ENCODE measurements around the gene PPP1R8. TPM values are rescaled to one million over a fixed set of nuclear protein-coding genes. Genes with fewer than 3 reads are reported as not detected.

PPP1R8 gene
- total and polyA plus RNA-seq, 10 of the 15 experiments (the other 5 are each of a cell fraction or from before 2014, with no cell fraction given) = 10.2 to 77.0 (median 53.0) TPM

GRCh38 chr1:27806758-27807157 is 23.8 kb upstream of the PPP1R8 start:
- Histone ChIP-seq H4K20me1 (ENCODE audit: control insufficient read depth, insufficient read depth) (no peaks in the 10 kb centered on the region), H3K79me2 (ENCODE audit: control insufficient read depth, insufficient read depth, low read length) (no peaks in the 10 kb centered on the region), H2AFZ (ENCODE audit: control insufficient read depth, low read depth, low read length) (no peak overlapping the region), H3K9me3 (replicated peaks; ENCODE audit: control insufficient read depth, insufficient read depth, low read length) (no peaks in the 10 kb centered on the region), H3K4me3 (no peak overlapping the region), H3K4me2 (ENCODE audit: control insufficient read depth, insufficient read depth) (no peak overlapping the region), H3K27me3 (replicated peaks in 1 of 2; ENCODE audit: control insufficient read depth in 2 of 2, insufficient read depth in 2 of 2, low read length in 1 of 2) (no peaks in the 10 kb centered on the region), H3K27ac (ENCODE audit: control insufficient read depth, insufficient read depth) (no peak overlapping the region), H3K9ac (ENCODE audit: control insufficient read depth, insufficient read depth, low read length) (no peak overlapping the region), H3K4me1 (ENCODE audit: control insufficient read depth, insufficient read depth, low read length) (no peaks in the 10 kb centered on the region), H3K36me3 (ENCODE audit: control insufficient read depth in 2 of 2, insufficient read depth in 2 of 2, low read length in 1 of 2) (peaks cover 5 to 19% of the 10 kb centered on the region in 2 experiments)
- WGBS (ENCODE audit: insufficient coverage, insufficient replicate concordance, low lambda C conversion rate, missing lambda C conversion rate) = 97% methylated on average over 7 of the region's 7 CpGs
- SMC1A ChIA-PET (ENCODE audit: uncharacterized antibody, unreplicated experiment) = no interaction called here
- no peak for DNase-seq (ENCODE audit: low read depth, low spot score)
- in situ Hi-C loops (cut with MboI) = no loop called here
- POLR2A ChIA-PET = no interaction called here
- intact Hi-C loops (cut with micrococcal nuclease; ENCODE audit: unreplicated experiment) = no loop called here
- CTCF ChIA-PET = no interaction called here
- TF ChIP-seq POLR2AphosphoS5 (IDR thresholded peaks at IDR 0.05; ENCODE audit: low read length) (no peak), RCOR1 (conservative IDR thresholded peaks at IDR 0.05; ENCODE audit: low read depth, low read length) (no peak), CHD1 (IDR thresholded peaks at IDR 0.05; ENCODE audit: low read depth, low read length) (no peak), EP300 (IDR thresholded peaks at IDR 0.05; ENCODE audit: borderline replicate concordance in 1 of 2, control insufficient read depth in 1 of 2, low read depth in 2 of 2, low read length in 2 of 2) (no peak), RAD21 (IDR thresholded peaks at IDR 0.05; ENCODE audit: insufficient read depth, low read depth, low read length) (no peak), PBX3 (IDR thresholded peaks at IDR 0.05; ENCODE audit: insufficient replicate concordance, low read depth, low read length) (no peak), IRF4 (IDR thresholded peaks at IDR 0.05; ENCODE audit: low read depth, low read length) (no peak)
- RAD21 ChIA-PET (ENCODE audit: unreplicated experiment) = no interaction called here
- no TSS peak for BruUV-seq (replicated peaks)
- no peak for ATAC-seq
- FAIRE-seq = no peak

GRCh38 chr1:27807385-27807784 is 23.2 kb upstream of the PPP1R8 start:
- H2AFZ ChIP-seq (ENCODE audit: control insufficient read depth, low read depth, low read length) = no peak overlapping the region
- H3K4me3 ChIP-seq = no peak overlapping the region
- intact Hi-C loops (cut with micrococcal nuclease; ENCODE audit: unreplicated experiment) (no loop called here), in situ Hi-C loops (cut with MboI) (no loop called here)
- no peaks in the 10 kb centered on the region for H3K79me2 ChIP-seq (ENCODE audit: control insufficient read depth, insufficient read depth, low read length)
- no peak overlapping the region for H3K9ac ChIP-seq (ENCODE audit: control insufficient read depth, insufficient read depth, low read length)
- H3K36me3 ChIP-seq (ENCODE audit: control insufficient read depth in 2 of 2, insufficient read depth in 2 of 2, low read length in 1 of 2) = peaks cover 4 to 14% of the 10 kb centered on the region in 2 experiments
- no peaks in the 10 kb centered on the region for H4K20me1 ChIP-seq (ENCODE audit: control insufficient read depth, insufficient read depth)
- H3K9me3 ChIP-seq (replicated peaks; ENCODE audit: control insufficient read depth, insufficient read depth, low read length) = no peaks in the 10 kb centered on the region
- no peak for FAIRE-seq
- no peaks in the 10 kb centered on the region for H3K27me3 ChIP-seq (replicated peaks in 1 of 2; ENCODE audit: control insufficient read depth in 2 of 2, insufficient read depth in 2 of 2, low read length in 1 of 2)
- no peak for TF ChIP-seq TCF12 (IDR thresholded peaks at IDR 0.05; ENCODE audit: low read depth, low read length)
- TF ChIP-seq ESRRA (IDR thresholded peaks at IDR 0.05; ENCODE audit: low read length) = no peak
- TF ChIP-seq CBFB (IDR thresholded peaks at IDR 0.05; ENCODE audit: low read depth) = no peak
- TF ChIP-seq SIX5 (IDR thresholded peaks at IDR 0.05; ENCODE audit: low read depth, low read length, severe bottlenecking) = no peak
- no peak for TF ChIP-seq ELK1 (IDR thresholded peaks at IDR 0.05; ENCODE audit: low read depth, low read length)
- no peak for TF ChIP-seq RUNX3 (IDR thresholded peaks at IDR 0.05; ENCODE audit: low read length)
- CTCF ChIA-PET = no interaction called here
- 96% methylated on average over 2 of the region's 2 CpGs for WGBS (ENCODE audit: insufficient coverage, insufficient replicate concordance, low lambda C conversion rate, missing lambda C conversion rate)
- no peaks in the 10 kb centered on the region for H3K4me1 ChIP-seq (ENCODE audit: control insufficient read depth, insufficient read depth, low read length)
- no peak overlapping the region for H3K4me2 ChIP-seq (ENCODE audit: control insufficient read depth, insufficient read depth)
- no peak for ATAC-seq
- BruUV-seq (replicated peaks) = no TSS peak
- H3K27ac ChIP-seq (ENCODE audit: control insufficient read depth, insufficient read depth) = no peak overlapping the region
- RAD21 ChIA-PET (ENCODE audit: unreplicated experiment) = no interaction called here
- DNase-seq (ENCODE audit: low read depth, low spot score) = no peak
- SMC1A ChIA-PET (ENCODE audit: uncharacterized antibody, unreplicated experiment) = no interaction called here
- POLR2A ChIA-PET = interaction anchor here (0.5 kb wide), 1 partner anchor 554 kb away, joined by 3 read pairs; no protein-coding TSS in a partner anchor
